Adrenal gland (tissue), 5 donors: ENCODE results near the gene AQP3.

Experiments used
- CTCF ChIP-seq, 6 experiments: fragments of 450-650 bp in 4 of 6; fragments of 200-600 bp in 2 of 6; sonication (generic) in 1 of 6; IDR thresholded peaks; 1 replicate in 5 of 6; 2 replicates in 1 of 6; pipeline versions ENCODE4 v1.5.1 to v1.8.0; 2016 to 2021; ENCODE audit warnings: antibody characterized with exemption in 6 of 6, mild to moderate bottlenecking in 2 of 6, moderate library complexity in 1 of 6
- POLR2A ChIP-seq, 2 donors: fragments of 450-650 bp; IDR thresholded peaks; one replicate each; pipeline ENCODE4 v1.6.1; 2017; ENCODE audit warnings: antibody characterized with exemption in 2 of 2, mild to moderate bottlenecking in 2 of 2, moderate library complexity in 1 of 2
- donor health status: DM: no; HTN: no; CAD: no.

- TF ChIP-seq POLR2A (IDR thresholded peaks at IDR 0.05) (no peak), CTCF (IDR thresholded peaks at IDR 0.05) (no peak)
These were observed 7.7 kb downstream of the AQP3 start for GRCh38 chr9:33439731-33440130.
